ENCODE measurements around the gene CCNE1. TPM values are rescaled to one million over a fixed set of nuclear protein-coding genes. Genes with fewer than 3 reads are reported as not detected.

CCNE1 gene
- total RNA-seq, 1 experiment from 2014 or later = 40.2 TPM

DNA sequence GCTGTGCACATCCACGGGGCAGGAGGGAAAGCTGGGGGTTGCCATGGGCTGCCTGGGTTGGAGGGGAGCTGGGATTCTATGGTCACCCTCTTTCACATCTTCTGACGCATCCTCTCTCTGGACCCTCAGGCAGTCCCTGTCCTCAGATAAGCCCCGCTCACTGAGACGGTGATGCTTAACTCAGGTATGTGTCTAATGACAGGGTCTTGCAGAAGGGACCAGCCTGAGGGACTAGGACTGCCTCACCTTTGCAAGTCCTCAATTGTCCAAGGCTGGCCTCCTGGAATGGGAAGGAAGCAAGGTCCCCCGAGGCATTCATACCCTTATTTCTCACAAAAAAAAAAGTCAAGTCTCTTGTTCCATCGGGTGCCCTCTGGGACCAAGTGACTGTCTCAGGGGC is 37.7 kb upstream of the CCNE1 start:
- Histone ChIP-seq H3K4ac (ENCODE audit: low read depth, low read length) (no peak overlapping the region), H2AFZ (ENCODE audit: low read length) (no peak overlapping the region), H2BK120ac (ENCODE audit: low read depth, low read length, poor library complexity, severe bottlenecking) (no peak overlapping the region), H3T11ph (ENCODE audit: low read length) (no peak overlapping the region), H2AK5ac (ENCODE audit: insufficient read length, low read length) (no peak overlapping the region), H4K20me1 (ENCODE audit: control insufficient read depth, insufficient read depth, insufficient read length) (no peaks in the 10 kb centered on the region), H3K4me2 (ENCODE audit: insufficient read depth, insufficient read length, low read length) (no peak overlapping the region), H2BK15ac (ENCODE audit: low read depth, low read length) (no peak overlapping the region), H3K9ac (ENCODE audit: extremely low read depth, insufficient read length, low read length) (no peak overlapping the region), H3K27ac (ENCODE audit: insufficient read length, low read depth, low read length) (no peak overlapping the region), H3K14ac (ENCODE audit: insufficient read depth, low read length) (no peak overlapping the region), H3K79me1 (ENCODE audit: insufficient read depth, low read depth, low read length, poor library complexity, severe bottlenecking) (no peaks in the 10 kb centered on the region), H3K56ac (ENCODE audit: insufficient read length, low read depth, low read length) (no peak overlapping the region), H3K23me2 (ENCODE audit: insufficient read length, low read depth, low read length, poor library complexity, severe bottlenecking) (no peaks in the 10 kb centered on the region), H3K23ac (ENCODE audit: insufficient read length, low read depth, low read length) (no peak overlapping the region), H4K91ac (ENCODE audit: insufficient read length, low read depth, low read length) (no peak overlapping the region), H2BK20ac (ENCODE audit: low read depth, low read length, poor library complexity, severe bottlenecking) (no peak overlapping the region), H3K4me1 (ENCODE audit: insufficient read depth, low read length) (no peaks in the 10 kb centered on the region), H3K27me3 (ENCODE audit: insufficient read depth, low read length) (no peaks in the 10 kb centered on the region), H2BK12ac (ENCODE audit: insufficient read length, low read depth, low read length) (no peak overlapping the region), H4K5ac (ENCODE audit: insufficient read length, low read depth, low read length) (no peak overlapping the region), H3K79me2 (ENCODE audit: insufficient read depth, low read length) (no peaks in the 10 kb centered on the region), H3K9me3 (ENCODE audit: control insufficient read depth, low read depth, low read length) (no peaks in the 10 kb centered on the region), H4K8ac (replicated peaks; ENCODE audit: insufficient read length, low read depth, low read length) (no peak overlapping the region), H3K18ac (ENCODE audit: insufficient read length, low read depth, low read length) (no peak overlapping the region), H2BK5ac (ENCODE audit: insufficient read length, low read length) (no peak overlapping the region)
- Mint-ChIP-seq H3K4me3 (no peak overlapping the region), H3K4me1 (peaks cover 12 to 17% of the 10 kb centered on the region in 2 experiments), H3K9me3 (no peaks in the 10 kb centered on the region; a peak in 1 of 5 replicates), H3K36me3 (ENCODE audit: insufficient read depth in 1 of 3, low read depth in 3 of 3) (no peaks in the 10 kb centered on the region), H3K27me3 (ENCODE audit: low read depth) (no peaks in the 10 kb centered on the region; the same call in 1 of the 2 replicates), H3K27ac (no peak overlapping the region)
- TF ChIP-seq, protein P1, sequence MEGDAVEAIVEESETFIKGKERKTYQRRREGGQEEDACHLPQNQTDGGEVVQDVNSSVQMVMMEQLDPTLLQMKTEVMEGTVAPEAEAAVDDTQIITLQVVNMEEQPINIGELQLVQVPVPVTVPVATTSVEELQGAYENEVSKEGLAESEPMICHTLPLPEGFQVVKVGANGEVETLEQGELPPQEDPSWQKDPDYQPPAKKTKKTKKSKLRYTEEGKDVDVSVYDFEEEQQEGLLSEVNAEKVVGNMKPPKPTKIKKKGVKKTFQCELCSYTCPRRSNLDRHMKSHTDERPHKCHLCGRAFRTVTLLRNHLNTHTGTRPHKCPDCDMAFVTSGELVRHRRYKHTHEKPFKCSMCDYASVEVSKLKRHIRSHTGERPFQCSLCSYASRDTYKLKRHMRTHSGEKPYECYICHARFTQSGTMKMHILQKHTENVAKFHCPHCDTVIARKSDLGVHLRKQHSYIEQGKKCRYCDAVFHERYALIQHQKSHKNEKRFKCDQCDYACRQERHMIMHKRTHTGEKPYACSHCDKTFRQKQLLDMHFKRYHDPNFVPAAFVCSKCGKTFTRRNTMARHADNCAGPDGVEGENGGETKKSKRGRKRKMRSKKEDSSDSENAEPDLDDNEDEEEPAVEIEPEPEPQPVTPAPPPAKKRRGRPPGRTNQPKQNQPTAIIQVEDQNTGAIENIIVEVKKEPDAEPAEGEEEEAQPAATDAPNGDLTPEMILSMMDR (conservative IDR thresholded peaks at IDR 0.05) = no peak
- WGBS (ENCODE audit: extremely low coverage, insufficient read length, low lambda C conversion rate) = no CpG with 5 or more reads among the region's 6 CpGs
- no peak for DNase-seq

Data from H9 (cell line).